Measurements from ENCODE around the gene PHETA1.
"Not testable (repeated sequence)": the region's sequence is repeated elsewhere in the genome, so short reads cannot be mapped to it uniquely, and the experiment has no call there.

Gene PHETA1

GRCh38 chr12:111343181-111343580 lies 25.7 kb downstream of the PHETA1 start:
- no peak overlapping the region for H3K9ac ChIP-seq (ENCODE audit: low read depth, low read length, poor library complexity, severe bottlenecking)
- no peaks in the 10 kb centered on the region for H3K27me3 ChIP-seq (ENCODE audit: insufficient read depth, low read length, poor library complexity, severe bottlenecking)
- no peaks in the 10 kb centered on the region for H3K79me2 ChIP-seq (ENCODE audit: insufficient read depth, low read length)
- H3F3A ChIP-seq (ENCODE audit: low read depth), result no peaks in the 10 kb centered on the region
- no peak overlapping the region for H3K4me3 ChIP-seq (ENCODE audit: low read length, poor library complexity, severe bottlenecking)
- H2AFZ ChIP-seq (ENCODE audit: low read length), result no peak overlapping the region
- H3K36me3 ChIP-seq (ENCODE audit: insufficient read depth, low read length), result no peaks in the 10 kb centered on the region
- H3K9me2 ChIP-seq (replicated peaks; ENCODE audit: low read depth, low read length), result no peaks in the 10 kb centered on the region
- TF ChIP-seq EZH2phosphoT487 (IDR thresholded peaks at IDR 0.05; ENCODE audit: borderline replicate concordance) (no peak), CTCF (conservative IDR thresholded peaks at IDR 0.05; ENCODE audit: low read length) (no peak)
- no peaks in the 10 kb centered on the region for H3K4me1 ChIP-seq (ENCODE audit: insufficient read depth, low read length, poor library complexity, severe bottlenecking)
- no peaks in the 10 kb centered on the region for H4K20me1 ChIP-seq (ENCODE audit: insufficient read depth, low read length, poor library complexity, severe bottlenecking)
- no peak overlapping the region for H3K4me2 ChIP-seq (ENCODE audit: low read depth, low read length, poor library complexity, severe bottlenecking)
- H3K9me3 ChIP-seq (ENCODE audit: insufficient read depth, low read depth, low read length), result no peaks in the 10 kb centered on the region; the same call in 1 of the 2 replicates

GRCh38 chr12:111342376-111342775 lies 26.5 kb downstream of the PHETA1 start:
- Histone ChIP-seq H3K9ac (ENCODE audit: low read depth, low read length, poor library complexity, severe bottlenecking) (no peak overlapping the region), H3K4me2 (ENCODE audit: low read depth, low read length, poor library complexity, severe bottlenecking) (no peak overlapping the region), H3K9me2 (replicated peaks; ENCODE audit: low read depth, low read length) (no peaks in the 10 kb centered on the region), H2AFZ (ENCODE audit: low read length) (no peak overlapping the region), H3K27me3 (ENCODE audit: insufficient read depth, low read length, poor library complexity, severe bottlenecking) (no peaks in the 10 kb centered on the region), H3K4me1 (ENCODE audit: insufficient read depth, low read length, poor library complexity, severe bottlenecking) (no peaks in the 10 kb centered on the region), H3K4me3 (ENCODE audit: low read length, poor library complexity, severe bottlenecking) (no peak overlapping the region), H4K20me1 (ENCODE audit: insufficient read depth, low read length, poor library complexity, severe bottlenecking) (no peaks in the 10 kb centered on the region), H3K79me2 (ENCODE audit: insufficient read depth, low read length) (no peaks in the 10 kb centered on the region), H3K9me3 (ENCODE audit: insufficient read depth, low read depth, low read length) (no peaks in the 10 kb centered on the region), H3K36me3 (ENCODE audit: insufficient read depth, low read length) (no peaks in the 10 kb centered on the region), H3F3A (ENCODE audit: low read depth) (no peaks in the 10 kb centered on the region)
- no peak for TF ChIP-seq EZH2phosphoT487 (IDR thresholded peaks at IDR 0.05; ENCODE audit: borderline replicate concordance)
- TF ChIP-seq CTCF (conservative IDR thresholded peaks at IDR 0.05; ENCODE audit: low read length), result no peak

- no peaks in the 10 kb centered on the region for H3K79me2 ChIP-seq (ENCODE audit: insufficient read depth, low read length)
- TF ChIP-seq CTCF (conservative IDR thresholded peaks at IDR 0.05; ENCODE audit: low read length) (no peak), EZH2phosphoT487 (IDR thresholded peaks at IDR 0.05; ENCODE audit: borderline replicate concordance) (no peak)
- no peaks in the 10 kb centered on the region for H4K20me1 ChIP-seq (ENCODE audit: insufficient read depth, low read length, poor library complexity, severe bottlenecking)
- H3K4me2 ChIP-seq (ENCODE audit: low read depth, low read length, poor library complexity, severe bottlenecking), result no peak overlapping the region
- H3K27me3 ChIP-seq (ENCODE audit: insufficient read depth, low read length, poor library complexity, severe bottlenecking), result no peaks in the 10 kb centered on the region
- no peak overlapping the region for H3K4me3 ChIP-seq (ENCODE audit: low read length, poor library complexity, severe bottlenecking)
- H3K4me1 ChIP-seq (ENCODE audit: insufficient read depth, low read length, poor library complexity, severe bottlenecking), result no peaks in the 10 kb centered on the region
- H3K9me2 ChIP-seq (replicated peaks; ENCODE audit: low read depth, low read length), result no peaks in the 10 kb centered on the region
- no peak overlapping the region for H2AFZ ChIP-seq (ENCODE audit: low read length)
- H3F3A ChIP-seq (ENCODE audit: low read depth), result no peaks in the 10 kb centered on the region
- H3K36me3 ChIP-seq (ENCODE audit: insufficient read depth, low read length), result no peaks in the 10 kb centered on the region
- H3K9me3 ChIP-seq (ENCODE audit: insufficient read depth, low read depth, low read length), result no peaks in the 10 kb centered on the region
- no peak overlapping the region for H3K9ac ChIP-seq (ENCODE audit: low read depth, low read length, poor library complexity, severe bottlenecking)
Observed at GRCh38 chr12:111341426-111342065, 27.3 kb downstream of the PHETA1 start.

DNA sequence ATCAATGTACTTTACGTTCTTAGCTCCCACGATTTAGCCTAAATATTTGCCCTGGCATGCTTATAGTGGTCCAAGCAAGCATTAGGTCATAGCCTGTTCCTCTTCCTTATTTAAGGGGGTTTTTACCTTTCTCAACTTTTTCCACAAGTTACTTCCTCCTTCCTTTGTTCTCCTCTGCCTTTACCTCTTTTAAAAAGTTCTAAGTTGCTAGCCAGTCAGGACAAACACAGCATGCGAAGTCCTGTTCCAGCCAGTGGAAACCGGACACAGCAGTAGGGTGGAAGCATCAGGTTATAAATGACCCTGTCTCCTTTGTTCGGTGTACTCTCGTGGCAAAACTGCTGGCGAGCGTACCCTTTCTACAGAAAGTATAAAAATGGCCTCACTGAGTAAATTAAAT lies 28.2 kb downstream of the PHETA1 start:
- H3K36me3 ChIP-seq (ENCODE audit: insufficient read depth, low read length); H3K9ac ChIP-seq (ENCODE audit: low read depth, low read length, poor library complexity, severe bottlenecking); H3K4me2 ChIP-seq (ENCODE audit: low read depth, low read length, poor library complexity, severe bottlenecking); H3K9me2 ChIP-seq (replicated peaks; ENCODE audit: low read depth, low read length); H4K20me1 ChIP-seq (ENCODE audit: insufficient read depth, low read length, poor library complexity, severe bottlenecking); H3K4me3 ChIP-seq (ENCODE audit: low read length, poor library complexity, severe bottlenecking); H3K9me3 ChIP-seq (ENCODE audit: insufficient read depth, low read depth, low read length); H2AFZ ChIP-seq (ENCODE audit: low read length); H3F3A ChIP-seq (ENCODE audit: low read depth); H3K79me2 ChIP-seq (ENCODE audit: insufficient read depth, low read length); H3K27me3 ChIP-seq (ENCODE audit: insufficient read depth, low read length, poor library complexity, severe bottlenecking); H3K4me1 ChIP-seq (ENCODE audit: insufficient read depth, low read length, poor library complexity, severe bottlenecking): not testable (repeated sequence)

Data from Loucy (cell line).